ENCODE measurements around the gene ASZ1.

Gene ASZ1

DNA sequence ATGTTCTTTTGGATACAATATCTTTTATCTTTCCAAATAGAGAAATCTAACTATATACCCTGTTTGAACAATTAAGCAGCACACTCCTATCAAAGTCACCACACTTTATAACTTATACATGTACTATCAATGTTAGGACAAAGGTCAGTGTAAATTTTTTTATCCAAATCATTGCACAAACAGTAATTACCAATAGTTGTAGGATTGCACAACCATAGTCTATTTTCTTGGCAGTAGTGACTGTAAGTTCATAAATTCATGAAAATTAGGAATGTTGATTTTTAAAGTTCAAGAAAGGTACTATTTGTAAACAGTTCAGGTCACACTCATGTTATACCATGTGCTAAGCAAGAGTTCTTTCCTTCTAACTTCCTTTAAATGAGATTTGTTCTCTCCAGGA is 113.7 kb downstream of the ASZ1 start:
- TF ChIP-seq, protein P1, sequence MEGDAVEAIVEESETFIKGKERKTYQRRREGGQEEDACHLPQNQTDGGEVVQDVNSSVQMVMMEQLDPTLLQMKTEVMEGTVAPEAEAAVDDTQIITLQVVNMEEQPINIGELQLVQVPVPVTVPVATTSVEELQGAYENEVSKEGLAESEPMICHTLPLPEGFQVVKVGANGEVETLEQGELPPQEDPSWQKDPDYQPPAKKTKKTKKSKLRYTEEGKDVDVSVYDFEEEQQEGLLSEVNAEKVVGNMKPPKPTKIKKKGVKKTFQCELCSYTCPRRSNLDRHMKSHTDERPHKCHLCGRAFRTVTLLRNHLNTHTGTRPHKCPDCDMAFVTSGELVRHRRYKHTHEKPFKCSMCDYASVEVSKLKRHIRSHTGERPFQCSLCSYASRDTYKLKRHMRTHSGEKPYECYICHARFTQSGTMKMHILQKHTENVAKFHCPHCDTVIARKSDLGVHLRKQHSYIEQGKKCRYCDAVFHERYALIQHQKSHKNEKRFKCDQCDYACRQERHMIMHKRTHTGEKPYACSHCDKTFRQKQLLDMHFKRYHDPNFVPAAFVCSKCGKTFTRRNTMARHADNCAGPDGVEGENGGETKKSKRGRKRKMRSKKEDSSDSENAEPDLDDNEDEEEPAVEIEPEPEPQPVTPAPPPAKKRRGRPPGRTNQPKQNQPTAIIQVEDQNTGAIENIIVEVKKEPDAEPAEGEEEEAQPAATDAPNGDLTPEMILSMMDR (IDR thresholded peaks at IDR 0.05; ENCODE audit: borderline replicate concordance, insufficient read depth, low read depth, low read length): no peak
- no peak overlapping the region for H3K4me3 ChIP-seq (ENCODE audit: low read depth, low read length)
